ENCODE measurements around the gene BPIFA3.

DNA sequence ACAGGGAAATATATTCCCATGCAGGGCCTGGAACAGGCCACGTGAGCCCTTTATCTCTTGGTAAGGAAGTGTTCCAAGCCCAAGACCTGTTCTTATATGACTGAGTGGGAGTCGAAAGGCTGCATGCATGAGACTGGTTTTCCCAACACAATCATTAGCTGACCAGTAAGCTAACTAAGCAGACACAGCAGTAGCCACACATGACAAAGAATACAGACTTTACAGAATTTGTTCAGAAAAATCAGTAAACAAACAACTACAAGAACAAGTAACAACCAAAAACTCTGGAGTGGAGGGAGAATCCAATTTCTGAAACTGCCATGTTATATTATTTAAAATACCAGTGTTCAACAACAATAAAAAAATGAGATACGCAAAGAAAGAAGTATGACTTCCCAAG, 35.3 kb downstream of the BPIFA3 start:
- TF ChIP-seq ZNF384 (IDR thresholded peaks at IDR 0.05; ENCODE audit: low read depth, low read length) (no peak), ZKSCAN3 (CRISPR knock-in tag; IDR thresholded peaks at IDR 0.05) (no peak), NONO (IDR thresholded peaks at IDR 0.05; ENCODE audit: low read depth in 2 of 2, low read length in 1 of 2) (no peak), POLR2AphosphoS2 (IDR thresholded peaks at IDR 0.05; ENCODE audit: low read length) (no peak), SPI1 (IDR thresholded peaks at IDR 0.05; ENCODE audit: borderline replicate concordance, low read depth, low read length) (no peak), HSF4 (CRISPR knock-in tag; IDR thresholded peaks at IDR 0.05; ENCODE audit: borderline replicate concordance) (no peak), POLR2AphosphoS5 (IDR thresholded peaks at IDR 0.05; ENCODE audit: control insufficient read depth, insufficient read depth, low read depth, low read length) (no peak)
- TF ChIP-seq, protein P1, sequence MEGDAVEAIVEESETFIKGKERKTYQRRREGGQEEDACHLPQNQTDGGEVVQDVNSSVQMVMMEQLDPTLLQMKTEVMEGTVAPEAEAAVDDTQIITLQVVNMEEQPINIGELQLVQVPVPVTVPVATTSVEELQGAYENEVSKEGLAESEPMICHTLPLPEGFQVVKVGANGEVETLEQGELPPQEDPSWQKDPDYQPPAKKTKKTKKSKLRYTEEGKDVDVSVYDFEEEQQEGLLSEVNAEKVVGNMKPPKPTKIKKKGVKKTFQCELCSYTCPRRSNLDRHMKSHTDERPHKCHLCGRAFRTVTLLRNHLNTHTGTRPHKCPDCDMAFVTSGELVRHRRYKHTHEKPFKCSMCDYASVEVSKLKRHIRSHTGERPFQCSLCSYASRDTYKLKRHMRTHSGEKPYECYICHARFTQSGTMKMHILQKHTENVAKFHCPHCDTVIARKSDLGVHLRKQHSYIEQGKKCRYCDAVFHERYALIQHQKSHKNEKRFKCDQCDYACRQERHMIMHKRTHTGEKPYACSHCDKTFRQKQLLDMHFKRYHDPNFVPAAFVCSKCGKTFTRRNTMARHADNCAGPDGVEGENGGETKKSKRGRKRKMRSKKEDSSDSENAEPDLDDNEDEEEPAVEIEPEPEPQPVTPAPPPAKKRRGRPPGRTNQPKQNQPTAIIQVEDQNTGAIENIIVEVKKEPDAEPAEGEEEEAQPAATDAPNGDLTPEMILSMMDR (IDR thresholded peaks at IDR 0.05 in 2 of 3, conservative IDR thresholded peaks at IDR 0.05 in 1 of 3; ENCODE audit: insufficient read depth in 2 of 3, low read depth in 1 of 3, low read length in 3 of 3): no peak
- TF ChIP-seq, protein P2, sequence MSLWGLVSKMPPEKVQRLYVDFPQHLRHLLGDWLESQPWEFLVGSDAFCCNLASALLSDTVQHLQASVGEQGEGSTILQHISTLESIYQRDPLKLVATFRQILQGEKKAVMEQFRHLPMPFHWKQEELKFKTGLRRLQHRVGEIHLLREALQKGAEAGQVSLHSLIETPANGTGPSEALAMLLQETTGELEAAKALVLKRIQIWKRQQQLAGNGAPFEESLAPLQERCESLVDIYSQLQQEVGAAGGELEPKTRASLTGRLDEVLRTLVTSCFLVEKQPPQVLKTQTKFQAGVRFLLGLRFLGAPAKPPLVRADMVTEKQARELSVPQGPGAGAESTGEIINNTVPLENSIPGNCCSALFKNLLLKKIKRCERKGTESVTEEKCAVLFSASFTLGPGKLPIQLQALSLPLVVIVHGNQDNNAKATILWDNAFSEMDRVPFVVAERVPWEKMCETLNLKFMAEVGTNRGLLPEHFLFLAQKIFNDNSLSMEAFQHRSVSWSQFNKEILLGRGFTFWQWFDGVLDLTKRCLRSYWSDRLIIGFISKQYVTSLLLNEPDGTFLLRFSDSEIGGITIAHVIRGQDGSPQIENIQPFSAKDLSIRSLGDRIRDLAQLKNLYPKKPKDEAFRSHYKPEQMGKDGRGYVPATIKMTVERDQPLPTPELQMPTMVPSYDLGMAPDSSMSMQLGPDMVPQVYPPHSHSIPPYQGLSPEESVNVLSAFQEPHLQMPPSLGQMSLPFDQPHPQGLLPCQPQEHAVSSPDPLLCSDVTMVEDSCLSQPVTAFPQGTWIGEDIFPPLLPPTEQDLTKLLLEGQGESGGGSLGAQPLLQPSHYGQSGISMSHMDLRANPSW (CRISPR knock-in tag; IDR thresholded peaks at IDR 0.05): no peak
- TF ChIP-seq, protein P3, sequence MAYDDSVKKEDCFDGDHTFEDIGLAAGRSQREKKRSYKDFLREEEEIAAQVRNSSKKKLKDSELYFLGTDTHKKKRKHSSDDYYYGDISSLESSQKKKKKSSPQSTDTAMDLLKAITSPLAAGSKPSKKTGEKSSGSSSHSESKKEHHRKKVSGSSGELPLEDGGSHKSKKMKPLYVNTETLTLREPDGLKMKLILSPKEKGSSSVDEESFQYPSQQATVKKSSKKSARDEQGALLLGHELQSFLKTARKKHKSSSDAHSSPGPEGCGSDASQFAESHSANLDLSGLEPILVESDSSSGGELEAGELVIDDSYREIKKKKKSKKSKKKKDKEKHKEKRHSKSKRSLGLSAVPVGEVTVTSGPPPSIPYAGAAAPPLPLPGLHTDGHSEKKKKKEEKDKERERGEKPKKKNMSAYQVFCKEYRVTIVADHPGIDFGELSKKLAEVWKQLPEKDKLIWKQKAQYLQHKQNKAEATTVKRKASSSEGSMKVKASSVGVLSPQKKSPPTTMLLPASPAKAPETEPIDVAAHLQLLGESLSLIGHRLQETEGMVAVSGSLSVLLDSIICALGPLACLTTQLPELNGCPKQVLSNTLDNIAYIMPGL (CRISPR knock-in tag; IDR thresholded peaks at IDR 0.05): no peak
- TF ChIP-seq, protein P4, sequence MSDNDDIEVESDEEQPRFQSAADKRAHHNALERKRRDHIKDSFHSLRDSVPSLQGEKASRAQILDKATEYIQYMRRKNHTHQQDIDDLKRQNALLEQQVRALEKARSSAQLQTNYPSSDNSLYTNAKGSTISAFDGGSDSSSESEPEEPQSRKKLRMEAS (CRISPR knock-in tag; IDR thresholded peaks at IDR 0.05): no peak

All from K562 (cell line).